Stimulated activated CD4-positive, alpha-beta T cell treated with anti-CD3 and anti-CD28 coated beads, Interleukin-1b, Interleukin-23, amount 100 ng/mL, for 4 hours (primary cell): ENCODE data around the gene LMNB1.

Experiments used
- DNase-seq, 2 donors: peaks; one replicate each; pipeline ENCODE4 v3.0.0-alpha.2; 2020; ENCODE audit warnings: low read depth in 2 of 2

LMNB1 gene

GRCh38 chr5:126855266-126855665, 78.3 kb downstream of the LMNB1 start:
- no peak for DNase-seq

GRCh38 chr5:126857472-126858410, 80.8 kb downstream of the LMNB1 start:
- no peak for DNase-seq

- no peak for DNase-seq
These were observed 81.5 kb downstream of the LMNB1 start for GRCh38 chr5:126858441-126858840.

- no peak for DNase-seq
These were observed 86.5 kb downstream of the LMNB1 start for GRCh38 chr5:126863402-126863801.

- no peak for DNase-seq
These were observed 87.2 kb downstream of the LMNB1 start for GRCh38 chr5:126864042-126864688.

GRCh38 chr5:126865299-126865698, 88.4 kb downstream of the LMNB1 start:
- no peak for DNase-seq

GRCh38 chr5:126866851-126867636, 90.1 kb downstream of the LMNB1 start:
- DNase-seq, result no peak

GRCh38 chr5:126868338-126869004, 91.5 kb downstream of the LMNB1 start:
- DNase-seq, result no peak

GRCh38 chr5:126869005-126869451, 92.1 kb downstream of the LMNB1 start:
- DNase-seq, result peak in 1 of 2 donors; percentile 11

- no peak for DNase-seq
These were observed 94.5 kb downstream of the LMNB1 start for GRCh38 chr5:126871441-126871840.

GRCh38 chr5:126872561-126873354, 95.8 kb downstream of the LMNB1 start:
- DNase-seq, result no peak

- no peak for DNase-seq
These were observed 98.4 kb downstream of the LMNB1 start for GRCh38 chr5:126875303-126875785.

GRCh38 chr5:126877602-126878001, 100.7 kb downstream of the LMNB1 start:
- no peak for DNase-seq

- DNase-seq, result no peak
These were observed 101.1 kb downstream of the LMNB1 start for GRCh38 chr5:126878085-126878484.

GRCh38 chr5:126878634-126879033, 101.7 kb downstream of the LMNB1 start:
- DNase-seq, result no peak

- no peak for DNase-seq
These were observed 105.1 kb downstream of the LMNB1 start for GRCh38 chr5:126881821-126882600.

- no peak for DNase-seq
These were observed 106.8 kb downstream of the LMNB1 start for GRCh38 chr5:126883564-126884245.

- no peak for DNase-seq
These were observed 107.4 kb downstream of the LMNB1 start for GRCh38 chr5:126884269-126884819.
